Measurements from ENCODE around the gene TCERG1L. TPM values are rescaled to one million over a fixed set of nuclear protein-coding genes. Genes with fewer than 3 reads are reported as not detected.

The TCERG1L gene
- polyA plus RNA-seq, 1 donor from 2014 or later, result 0.53 TPM

DNA sequence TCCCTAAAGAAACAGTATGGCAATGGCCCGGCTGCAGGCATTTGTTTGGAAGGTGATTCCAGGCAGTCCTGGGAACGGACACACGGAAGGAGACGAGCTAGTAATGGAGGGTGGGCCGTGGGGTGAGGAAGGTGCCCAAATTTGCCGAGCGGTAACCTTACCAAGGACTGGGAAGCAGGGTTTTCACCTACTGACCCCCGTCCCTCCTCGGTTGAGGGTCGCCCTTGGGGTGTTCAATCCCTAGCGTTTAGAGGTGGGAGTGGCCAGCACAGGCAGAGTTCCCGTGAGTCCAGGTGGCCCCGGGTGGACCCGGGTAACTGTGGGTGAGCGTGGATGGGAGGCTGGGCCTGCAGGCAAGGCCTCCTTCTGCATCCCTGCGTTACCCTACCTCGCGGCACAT is 198.8 kb downstream of the TCERG1L start:
- H2AFZ ChIP-seq (ENCODE audit: low read depth, low read length), result no peak overlapping the region
- H3K4me2 ChIP-seq (ENCODE audit: low read length), result no peak overlapping the region
- no peaks in the 10 kb centered on the region for H3K27me3 ChIP-seq (ENCODE audit: insufficient read depth, low read depth, low read length)
- H3K79me2 ChIP-seq (replicated peaks; ENCODE audit: insufficient read depth, low read length), result no peaks in the 10 kb centered on the region
- H4K20me1 ChIP-seq (ENCODE audit: insufficient read depth), result no peaks in the 10 kb centered on the region
- TF ChIP-seq, protein P1, sequence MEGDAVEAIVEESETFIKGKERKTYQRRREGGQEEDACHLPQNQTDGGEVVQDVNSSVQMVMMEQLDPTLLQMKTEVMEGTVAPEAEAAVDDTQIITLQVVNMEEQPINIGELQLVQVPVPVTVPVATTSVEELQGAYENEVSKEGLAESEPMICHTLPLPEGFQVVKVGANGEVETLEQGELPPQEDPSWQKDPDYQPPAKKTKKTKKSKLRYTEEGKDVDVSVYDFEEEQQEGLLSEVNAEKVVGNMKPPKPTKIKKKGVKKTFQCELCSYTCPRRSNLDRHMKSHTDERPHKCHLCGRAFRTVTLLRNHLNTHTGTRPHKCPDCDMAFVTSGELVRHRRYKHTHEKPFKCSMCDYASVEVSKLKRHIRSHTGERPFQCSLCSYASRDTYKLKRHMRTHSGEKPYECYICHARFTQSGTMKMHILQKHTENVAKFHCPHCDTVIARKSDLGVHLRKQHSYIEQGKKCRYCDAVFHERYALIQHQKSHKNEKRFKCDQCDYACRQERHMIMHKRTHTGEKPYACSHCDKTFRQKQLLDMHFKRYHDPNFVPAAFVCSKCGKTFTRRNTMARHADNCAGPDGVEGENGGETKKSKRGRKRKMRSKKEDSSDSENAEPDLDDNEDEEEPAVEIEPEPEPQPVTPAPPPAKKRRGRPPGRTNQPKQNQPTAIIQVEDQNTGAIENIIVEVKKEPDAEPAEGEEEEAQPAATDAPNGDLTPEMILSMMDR (IDR thresholded peaks at IDR 0.05; ENCODE audit: poor library complexity, severe bottlenecking), result no peak
- no peak for TF ChIP-seq EZH2 (IDR thresholded peaks at IDR 0.05; ENCODE audit: borderline replicate concordance, insufficient read depth, low read length, poor library complexity, severe bottlenecking)
- TF ChIP-seq SMC3 (conservative IDR thresholded peaks at IDR 0.05; ENCODE audit: poor library complexity), result no peak
- TF ChIP-seq, protein P2, sequence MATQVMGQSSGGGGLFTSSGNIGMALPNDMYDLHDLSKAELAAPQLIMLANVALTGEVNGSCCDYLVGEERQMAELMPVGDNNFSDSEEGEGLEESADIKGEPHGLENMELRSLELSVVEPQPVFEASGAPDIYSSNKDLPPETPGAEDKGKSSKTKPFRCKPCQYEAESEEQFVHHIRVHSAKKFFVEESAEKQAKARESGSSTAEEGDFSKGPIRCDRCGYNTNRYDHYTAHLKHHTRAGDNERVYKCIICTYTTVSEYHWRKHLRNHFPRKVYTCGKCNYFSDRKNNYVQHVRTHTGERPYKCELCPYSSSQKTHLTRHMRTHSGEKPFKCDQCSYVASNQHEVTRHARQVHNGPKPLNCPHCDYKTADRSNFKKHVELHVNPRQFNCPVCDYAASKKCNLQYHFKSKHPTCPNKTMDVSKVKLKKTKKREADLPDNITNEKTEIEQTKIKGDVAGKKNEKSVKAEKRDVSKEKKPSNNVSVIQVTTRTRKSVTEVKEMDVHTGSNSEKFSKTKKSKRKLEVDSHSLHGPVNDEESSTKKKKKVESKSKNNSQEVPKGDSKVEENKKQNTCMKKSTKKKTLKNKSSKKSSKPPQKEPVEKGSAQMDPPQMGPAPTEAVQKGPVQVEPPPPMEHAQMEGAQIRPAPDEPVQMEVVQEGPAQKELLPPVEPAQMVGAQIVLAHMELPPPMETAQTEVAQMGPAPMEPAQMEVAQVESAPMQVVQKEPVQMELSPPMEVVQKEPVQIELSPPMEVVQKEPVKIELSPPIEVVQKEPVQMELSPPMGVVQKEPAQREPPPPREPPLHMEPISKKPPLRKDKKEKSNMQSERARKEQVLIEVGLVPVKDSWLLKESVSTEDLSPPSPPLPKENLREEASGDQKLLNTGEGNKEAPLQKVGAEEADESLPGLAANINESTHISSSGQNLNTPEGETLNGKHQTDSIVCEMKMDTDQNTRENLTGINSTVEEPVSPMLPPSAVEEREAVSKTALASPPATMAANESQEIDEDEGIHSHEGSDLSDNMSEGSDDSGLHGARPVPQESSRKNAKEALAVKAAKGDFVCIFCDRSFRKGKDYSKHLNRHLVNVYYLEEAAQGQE (IDR thresholded peaks at IDR 0.05; ENCODE audit: borderline replicate concordance), result no peak
- no peak for TF ChIP-seq POLR2AphosphoS5 (IDR thresholded peaks at IDR 0.05)
- TF ChIP-seq MXI1 (conservative IDR thresholded peaks at IDR 0.05; ENCODE audit: poor library complexity, severe bottlenecking), result no peak
- TF ChIP-seq RAD21 (conservative IDR thresholded peaks at IDR 0.05), result no peak
- TF ChIP-seq EP300 (conservative IDR thresholded peaks at IDR 0.05; ENCODE audit: poor library complexity, severe bottlenecking), result no peak
- no peak for TF ChIP-seq TAF1 (IDR thresholded peaks at IDR 0.05; ENCODE audit: low read depth)
- H3K36me3 ChIP-seq (ENCODE audit: insufficient read depth, low read length), result no peaks in the 10 kb centered on the region
- H3K27ac ChIP-seq (ENCODE audit: low read length), result no peak overlapping the region
- no peak overlapping the region for H3K9ac ChIP-seq (ENCODE audit: low read length)
- no peak overlapping the region for H3K4me3 ChIP-seq (ENCODE audit: low read length)
- H3K9me2 ChIP-seq (ENCODE audit: insufficient read depth, low read length), result no peaks in the 10 kb centered on the region
- no peaks in the 10 kb centered on the region for H3K9me3 ChIP-seq (ENCODE audit: low read length)
- no peaks in the 10 kb centered on the region for H3F3A ChIP-seq (ENCODE audit: insufficient read depth, low read length, poor library complexity, severe bottlenecking)

DNA sequence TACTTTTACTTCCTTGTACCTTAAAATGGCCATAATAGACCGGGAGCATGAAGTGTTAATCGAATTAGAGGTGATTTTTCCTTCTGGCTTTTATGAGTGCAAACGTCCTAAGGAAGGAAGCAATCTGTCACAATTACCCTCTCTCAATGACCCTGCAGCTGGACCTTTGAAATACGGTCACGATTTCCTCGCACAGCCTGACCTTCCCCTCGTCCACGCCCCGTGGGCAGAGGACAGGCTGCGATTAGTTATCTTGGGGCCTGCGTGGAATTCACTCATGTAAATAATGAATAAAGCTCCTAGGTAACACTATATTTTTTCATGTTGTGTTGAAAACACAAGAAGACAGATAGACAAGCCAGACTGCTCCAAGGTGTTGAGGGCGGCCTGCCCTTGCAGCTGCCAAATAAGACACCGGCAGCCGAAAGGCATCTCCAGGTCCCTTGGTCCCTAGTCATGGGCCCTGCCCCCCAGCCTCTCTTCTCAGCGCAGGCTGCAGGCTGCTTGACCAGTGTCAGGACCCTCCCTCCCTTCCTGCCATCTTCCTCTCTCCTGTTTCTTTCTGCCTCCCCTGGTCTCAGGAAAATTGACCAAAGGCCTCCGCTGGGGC is 199.9 kb downstream of the TCERG1L start:
- Histone ChIP-seq H3K9me3 (ENCODE audit: low read length) (no peaks in the 10 kb centered on the region), H3K4me2 (ENCODE audit: low read length) (no peak overlapping the region), H3K4me3 (ENCODE audit: low read length) (no peak overlapping the region), H3K9ac (ENCODE audit: low read length) (no peak overlapping the region), H3K9me2 (ENCODE audit: insufficient read depth, low read length) (no peaks in the 10 kb centered on the region), H3K36me3 (ENCODE audit: insufficient read depth, low read length) (no peaks in the 10 kb centered on the region), H3F3A (ENCODE audit: insufficient read depth, low read length, poor library complexity, severe bottlenecking) (no peaks in the 10 kb centered on the region), H3K27ac (ENCODE audit: low read length) (no peak overlapping the region), H2AFZ (ENCODE audit: low read depth, low read length) (no peak overlapping the region), H3K27me3 (ENCODE audit: insufficient read depth, low read depth, low read length) (no peaks in the 10 kb centered on the region), H4K20me1 (ENCODE audit: insufficient read depth) (no peaks in the 10 kb centered on the region), H3K79me2 (replicated peaks; ENCODE audit: insufficient read depth, low read length) (no peaks in the 10 kb centered on the region)
- no peak for TF ChIP-seq SMC3 (conservative IDR thresholded peaks at IDR 0.05; ENCODE audit: poor library complexity)
